Fibroblast of skin of right biceps (primary cell): ENCODE data around the gene GFRA1.

ENCODE experiments used
- DNase-seq: peaks from one replicate; pipeline ENCODE4 v3.0.0-alpha.2; 2013

Gene GFRA1

GRCh38 chr10:116240157-116240950, 32.7 kb downstream of the GFRA1 start:
- DNase-seq = no peak

GRCh38 chr10:116239229-116239628, 33.8 kb downstream of the GFRA1 start:
- DNase-seq = no peak

GRCh38 chr10:116237970-116238369, 35.0 kb downstream of the GFRA1 start:
- no peak for DNase-seq

GRCh38 chr10:116237260-116237659, 35.7 kb downstream of the GFRA1 start:
- peak; percentile 3 for DNase-seq

- DNase-seq = no peak
Measured at GRCh38 chr10:116233230-116233629, 39.8 kb downstream of the GFRA1 start.

- DNase-seq = no peak
Measured at GRCh38 chr10:116232613-116233012, 40.4 kb downstream of the GFRA1 start.

- DNase-seq = no peak
Measured at GRCh38 chr10:116226766-116227165, 46.2 kb downstream of the GFRA1 start.

GRCh38 chr10:116226053-116226452, 47.0 kb downstream of the GFRA1 start:
- no peak for DNase-seq

- DNase-seq = no peak
Measured at GRCh38 chr10:116223289-116223688, 49.7 kb downstream of the GFRA1 start.

- DNase-seq = no peak
Measured at GRCh38 chr10:116221053-116221452, 52.0 kb downstream of the GFRA1 start.

GRCh38 chr10:116216676-116217075, 56.3 kb downstream of the GFRA1 start:
- no peak for DNase-seq

- DNase-seq = no peak
Measured at GRCh38 chr10:116215651-116216050, 57.4 kb downstream of the GFRA1 start.

GRCh38 chr10:116211682-116212081, 61.3 kb downstream of the GFRA1 start:
- peak; percentile 83 for DNase-seq

GRCh38 chr10:116210588-116211346, 62.2 kb downstream of the GFRA1 start:
- peak; percentile 41 for DNase-seq

- no peak for DNase-seq
Measured at GRCh38 chr10:116209781-116210180, 63.2 kb downstream of the GFRA1 start.

GRCh38 chr10:116208956-116209567, 63.9 kb downstream of the GFRA1 start:
- no peak for DNase-seq

GRCh38 chr10:116207690-116208089, 65.3 kb downstream of the GFRA1 start:
- no peak for DNase-seq

GRCh38 chr10:116203661-116204060, 69.3 kb downstream of the GFRA1 start:
- DNase-seq = no peak

GRCh38 chr10:116201670-116202430, 71.2 kb downstream of the GFRA1 start:
- no peak for DNase-seq

GRCh38 chr10:116201011-116201410, 72.0 kb downstream of the GFRA1 start:
- peak; percentile 74 for DNase-seq

GRCh38 chr10:116198676-116199035, 74.3 kb downstream of the GFRA1 start:
- no peak for DNase-seq

GRCh38 chr10:116197946-116198675, 74.9 kb downstream of the GFRA1 start:
- no peak for DNase-seq
